ENCODE results near the gene LRRC45.

DNA sequence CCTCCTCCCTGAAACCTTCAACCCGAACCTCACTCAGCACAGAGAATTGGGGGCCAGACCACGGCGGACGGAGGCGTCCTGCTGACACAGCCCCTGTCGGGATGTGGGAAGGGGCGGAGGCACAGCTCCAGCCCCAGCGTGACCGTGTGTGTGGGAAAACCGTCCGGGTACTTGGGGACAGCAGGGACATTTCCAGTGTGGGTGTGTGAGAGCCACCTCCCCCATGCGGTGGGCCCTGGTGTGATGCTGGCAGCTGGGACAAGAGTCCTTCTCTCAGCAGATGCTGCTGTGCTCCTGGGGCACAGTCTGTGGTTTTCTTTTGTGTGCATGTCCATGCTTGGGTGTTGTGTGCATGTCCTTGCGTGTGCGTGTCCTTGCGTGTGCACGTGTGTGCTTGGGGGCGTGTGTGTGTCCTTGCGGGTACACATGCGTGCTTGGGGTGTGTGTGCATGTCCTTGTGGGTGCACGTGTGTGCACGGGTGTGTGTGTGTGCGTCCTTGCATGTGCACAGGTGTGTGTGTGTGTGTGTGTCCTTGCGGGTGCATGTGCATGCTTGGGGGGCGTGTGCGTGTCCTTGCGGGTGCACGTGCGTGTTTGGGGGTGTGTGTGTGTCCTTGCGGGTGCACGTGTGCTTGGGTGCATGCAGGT is 17.3 kb upstream of the LRRC45 start:
- TF ChIP-seq, protein P1, sequence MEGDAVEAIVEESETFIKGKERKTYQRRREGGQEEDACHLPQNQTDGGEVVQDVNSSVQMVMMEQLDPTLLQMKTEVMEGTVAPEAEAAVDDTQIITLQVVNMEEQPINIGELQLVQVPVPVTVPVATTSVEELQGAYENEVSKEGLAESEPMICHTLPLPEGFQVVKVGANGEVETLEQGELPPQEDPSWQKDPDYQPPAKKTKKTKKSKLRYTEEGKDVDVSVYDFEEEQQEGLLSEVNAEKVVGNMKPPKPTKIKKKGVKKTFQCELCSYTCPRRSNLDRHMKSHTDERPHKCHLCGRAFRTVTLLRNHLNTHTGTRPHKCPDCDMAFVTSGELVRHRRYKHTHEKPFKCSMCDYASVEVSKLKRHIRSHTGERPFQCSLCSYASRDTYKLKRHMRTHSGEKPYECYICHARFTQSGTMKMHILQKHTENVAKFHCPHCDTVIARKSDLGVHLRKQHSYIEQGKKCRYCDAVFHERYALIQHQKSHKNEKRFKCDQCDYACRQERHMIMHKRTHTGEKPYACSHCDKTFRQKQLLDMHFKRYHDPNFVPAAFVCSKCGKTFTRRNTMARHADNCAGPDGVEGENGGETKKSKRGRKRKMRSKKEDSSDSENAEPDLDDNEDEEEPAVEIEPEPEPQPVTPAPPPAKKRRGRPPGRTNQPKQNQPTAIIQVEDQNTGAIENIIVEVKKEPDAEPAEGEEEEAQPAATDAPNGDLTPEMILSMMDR (IDR thresholded peaks at IDR 0.05; ENCODE audit: borderline replicate concordance, extremely low read depth, low read length, poor library complexity, severe bottlenecking), result no peak
- TF ChIP-seq EZH2 (IDR thresholded peaks at IDR 0.05; ENCODE audit: borderline replicate concordance, low read depth, low read length, severe bottlenecking), result no peak

All from DND-41 (cell line).